ENCODE results near the gene TMEM91.
"Not testable (repeated sequence)": the region's sequence is repeated elsewhere in the genome, so short reads cannot be mapped to it uniquely, and the experiment has no call there.

TMEM91 gene

GRCh38 chr19:41381536-41381935 lies 5.2 kb downstream of the TMEM91 start:
- not testable (repeated sequence) for DNase-seq

DNA sequence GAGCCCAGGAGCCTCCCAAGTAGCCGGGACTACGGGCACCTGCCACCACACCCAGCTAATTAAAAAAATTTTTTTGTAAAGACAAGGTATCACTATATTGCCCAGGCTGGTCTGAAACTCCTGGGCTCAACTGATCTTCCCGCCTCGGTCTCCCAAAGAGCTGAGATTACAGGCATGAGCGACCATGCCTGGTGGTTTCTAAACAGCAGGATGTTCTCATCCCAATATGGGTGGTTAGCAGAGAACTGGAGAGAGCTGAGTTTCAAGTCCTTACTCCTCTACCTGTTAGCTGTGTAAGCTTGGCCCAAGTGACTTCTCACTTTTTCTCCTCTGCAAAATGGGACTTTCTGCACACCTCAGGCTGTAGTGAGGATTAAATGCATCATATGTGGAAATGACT lies 8.0 kb downstream of the TMEM91 start:
- DNase-seq = no peak

DNA sequence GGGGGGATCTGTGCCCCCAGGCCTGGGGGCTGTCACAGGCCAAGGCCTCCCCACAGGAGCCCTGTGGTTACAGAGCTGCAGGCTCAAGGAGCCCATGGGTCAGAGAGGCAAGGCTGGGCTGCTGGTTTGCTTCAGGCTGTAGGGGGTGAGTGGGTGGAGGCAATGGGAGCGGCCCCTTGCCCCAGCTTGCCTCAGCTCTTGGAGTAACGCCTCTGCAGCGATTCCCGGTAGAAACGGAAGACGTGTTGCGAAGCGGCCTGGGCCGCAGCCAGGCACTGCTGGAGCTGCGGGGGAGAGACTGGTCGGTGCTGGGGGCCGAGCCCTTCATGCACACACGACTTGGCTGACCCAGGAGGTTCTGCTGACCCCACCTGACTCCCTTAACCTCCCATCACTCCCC lies 10.1 kb downstream of the TMEM91 start:
- no peak for DNase-seq

DNA sequence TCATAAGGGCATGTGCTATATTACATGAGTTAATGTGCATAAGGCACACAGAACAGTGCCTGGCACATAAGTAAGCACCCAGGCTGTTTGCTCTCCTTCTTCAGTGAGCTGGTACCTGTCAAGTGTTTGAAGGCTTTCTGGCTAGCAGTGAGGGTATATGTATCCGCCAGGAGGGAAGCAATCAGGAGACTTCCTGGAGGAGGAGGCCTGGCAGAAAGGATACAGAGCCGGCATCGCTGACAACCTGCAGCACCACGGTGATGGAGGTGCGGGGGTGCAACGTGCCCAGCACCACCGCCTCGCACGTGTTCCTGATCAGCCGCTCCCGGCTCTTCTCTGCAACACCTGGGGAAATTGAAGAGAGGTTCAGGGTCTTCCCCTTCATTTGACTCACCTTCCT lies 15.3 kb downstream of the TMEM91 start:
- DNase-seq = no peak

DNA sequence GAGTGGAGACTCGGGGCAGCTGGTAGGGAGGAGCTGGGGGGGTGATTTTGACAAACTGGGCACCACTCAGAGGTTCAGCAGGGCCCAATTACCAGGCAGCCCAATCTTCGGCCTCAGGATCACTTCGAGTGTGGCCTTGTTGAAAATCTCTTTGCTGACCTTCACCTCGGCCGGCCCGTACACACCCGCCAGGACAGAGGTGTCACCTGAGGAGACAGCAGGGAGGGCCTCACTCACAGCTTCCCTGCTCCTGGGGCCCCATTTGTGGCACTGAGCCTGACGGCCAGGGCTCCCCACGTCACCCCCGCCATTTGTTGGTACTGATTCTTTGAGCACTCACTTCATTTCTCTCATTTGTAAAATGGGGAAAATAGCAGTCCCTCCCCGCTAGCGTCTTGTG lies 16.4 kb downstream of the TMEM91 start:
- DNase-seq = no peak

- DNase-seq = no peak
These were observed 19.0 kb downstream of the TMEM91 start for GRCh38 chr19:41395355-41395754.

DNA sequence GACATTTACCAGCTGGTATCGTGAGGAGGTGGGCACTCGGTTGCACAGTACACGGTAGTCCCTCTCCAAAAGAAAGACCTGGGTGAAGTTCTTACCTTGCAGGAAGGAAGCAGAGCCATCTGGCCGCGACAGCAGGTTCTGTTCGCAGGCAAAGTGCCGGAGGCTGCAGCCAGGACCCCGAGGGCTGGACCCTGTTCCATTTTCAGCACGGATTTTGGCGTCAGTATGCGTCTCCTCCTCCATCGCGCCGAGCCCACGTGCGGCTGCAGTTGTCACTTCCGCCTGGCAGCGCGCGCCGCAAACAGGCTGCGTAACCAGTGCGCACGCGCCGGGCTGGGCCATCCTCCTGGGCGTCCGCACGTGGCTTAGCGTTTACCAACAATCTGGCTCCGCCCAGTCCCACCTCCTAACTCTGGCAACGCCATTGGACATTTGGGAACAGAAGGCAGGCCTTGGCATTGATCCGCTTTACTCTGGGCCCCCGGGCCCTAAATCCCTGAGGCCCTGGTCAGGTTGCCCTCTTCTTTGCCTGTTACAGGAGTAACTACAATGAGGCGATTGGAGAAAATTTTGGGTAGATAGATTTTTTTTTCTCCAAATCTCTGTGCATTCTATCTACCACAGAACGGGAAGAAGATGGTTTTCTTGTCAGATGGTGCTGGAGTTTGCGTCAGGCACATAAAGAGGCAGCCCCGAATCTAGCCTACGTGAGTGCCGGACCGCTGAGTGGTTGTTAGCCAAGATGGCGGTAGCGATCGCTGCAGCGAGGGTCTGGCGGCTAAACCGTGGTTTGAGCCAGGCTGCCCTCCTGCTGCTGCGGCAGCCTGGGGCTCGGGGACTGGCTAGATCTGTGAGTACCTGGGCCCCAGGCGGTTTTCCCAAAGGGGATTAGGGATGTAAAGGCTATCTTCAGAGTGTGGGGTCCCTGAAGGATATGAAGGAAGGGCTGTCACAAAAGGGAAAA lies 21.0 kb downstream of the TMEM91 start, which contains the start of the genes BCKDHA and EXOSC5:
BCKDHA (plus strand) TSS at position 733 of the 964 bp plus-strand sequence; CDS start at position 743, 10 bp downstream.
EXOSC5 (minus strand) TSS at position 274 of the 964 bp plus-strand sequence; CDS start at position 243, 31 bp downstream.
- peak; percentile 100 for DNase-seq

DNA sequence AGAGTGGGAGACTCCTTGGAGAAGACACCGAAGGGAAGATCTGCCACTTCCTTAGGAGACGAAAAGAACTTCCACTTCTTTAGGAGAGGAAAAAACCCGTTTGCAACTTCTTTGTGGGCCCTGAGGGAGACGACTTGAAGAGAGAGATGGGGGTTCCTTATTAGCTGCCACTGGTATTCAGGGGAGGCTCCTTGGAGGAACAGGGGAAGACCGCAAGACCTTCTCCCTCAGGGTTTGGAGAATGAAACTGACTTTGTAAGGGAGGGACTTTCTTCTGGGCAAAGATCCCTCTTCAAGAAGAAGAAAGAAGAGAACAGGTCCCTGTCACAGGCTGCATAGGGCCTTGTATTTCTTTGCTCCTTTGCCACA lies 21.7 kb downstream of the TMEM91 start:
- DNase-seq = peak; percentile 4

DNA sequence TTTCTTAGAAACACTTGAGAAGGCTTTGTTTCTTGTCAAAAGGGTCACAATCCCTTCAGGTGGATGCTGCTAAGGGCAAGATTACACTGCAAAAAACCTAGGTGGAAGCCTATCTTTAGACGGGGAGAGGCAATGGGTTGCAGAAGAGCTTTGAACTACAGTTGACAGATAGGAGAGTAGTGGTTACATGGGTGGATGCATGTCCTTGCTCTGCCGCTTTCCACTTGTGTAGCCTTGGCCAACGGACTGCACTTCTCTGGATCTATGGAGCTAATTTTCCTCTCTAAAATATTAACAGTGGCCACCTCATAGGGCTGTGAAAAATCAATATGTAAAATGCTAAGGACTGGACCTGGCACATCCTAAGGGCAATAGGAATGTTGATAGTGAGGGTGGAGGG lies 22.3 kb downstream of the TMEM91 start:
- DNase-seq = no peak

- DNase-seq = no peak
These were observed 22.8 kb downstream of the TMEM91 start for GRCh38 chr19:41399091-41399490.

GRCh38 chr19:41399525-41399924 lies 23.2 kb downstream of the TMEM91 start:
- DNase-seq = no peak

GRCh38 chr19:41401483-41401882 lies 25.1 kb downstream of the TMEM91 start:
- no peak for DNase-seq

GRCh38 chr19:41402010-41402409 lies 25.7 kb downstream of the TMEM91 start:
- DNase-seq = no peak

GRCh38 chr19:41403181-41403970 lies 27.0 kb downstream of the TMEM91 start:
- DNase-seq = no peak

DNA sequence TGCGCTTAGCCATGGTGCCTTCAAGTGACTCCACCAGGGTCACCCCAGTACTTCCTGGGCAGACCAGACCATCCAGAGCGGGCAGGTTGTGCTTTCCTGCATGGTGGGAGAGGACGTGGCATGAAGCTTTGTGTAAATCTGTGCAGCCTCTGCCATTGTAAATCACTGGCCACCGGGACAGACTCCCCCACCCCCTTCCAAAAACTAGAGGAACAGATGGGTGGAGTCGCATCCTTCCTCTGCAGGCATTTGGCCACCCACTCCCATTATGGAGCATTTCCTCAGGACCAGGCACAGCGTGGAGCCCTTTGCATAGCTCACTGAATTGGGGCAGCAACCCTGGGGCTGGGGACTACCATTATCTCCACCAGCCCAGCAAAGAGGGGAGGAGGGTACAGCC lies 29.4 kb downstream of the TMEM91 start:
- no peak for DNase-seq

- DNase-seq = no peak
These were observed 30.9 kb downstream of the TMEM91 start for GRCh38 chr19:41407271-41407670.

DNA sequence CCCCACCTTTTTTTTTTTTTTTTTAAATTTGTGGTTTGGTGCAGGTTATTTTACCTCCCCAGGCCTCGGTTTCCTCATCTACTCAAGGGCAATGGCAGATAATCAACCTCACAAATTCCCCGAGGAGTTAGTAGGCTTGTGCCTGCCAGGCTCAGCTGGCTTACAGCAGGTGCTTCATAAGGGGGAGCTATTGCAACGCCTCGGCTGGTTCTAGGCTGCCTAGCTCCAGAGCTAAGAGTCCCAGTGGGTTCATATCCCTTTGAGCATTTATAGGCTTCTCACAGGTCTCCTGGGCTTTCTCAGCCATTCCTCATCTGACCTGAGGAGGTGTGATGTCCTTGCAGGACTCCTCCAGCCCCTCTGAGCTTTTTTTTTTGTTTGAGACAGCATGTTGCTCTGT lies 31.9 kb downstream of the TMEM91 start:
- DNase-seq = no peak

DNA sequence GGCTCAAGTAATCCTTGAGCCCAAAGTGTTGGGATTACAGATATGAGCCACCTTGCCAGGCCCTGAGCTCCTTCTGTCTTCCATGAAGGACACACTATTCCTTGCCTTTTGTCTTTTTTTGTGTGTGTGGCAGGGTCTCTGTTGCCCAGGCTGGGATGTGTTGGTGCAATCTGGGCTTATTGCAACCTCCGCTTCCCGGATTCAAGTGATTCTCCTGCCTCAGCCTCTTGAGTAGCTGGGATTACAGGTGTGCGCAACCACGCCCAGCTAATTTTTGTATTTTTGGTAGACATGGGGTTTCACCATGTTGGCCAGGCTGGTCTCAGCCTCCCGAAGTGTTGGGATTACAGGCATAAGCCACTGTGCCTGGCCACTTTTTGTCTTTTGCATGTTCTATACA lies 32.5 kb downstream of the TMEM91 start:
- not testable (repeated sequence) for DNase-seq

DNA sequence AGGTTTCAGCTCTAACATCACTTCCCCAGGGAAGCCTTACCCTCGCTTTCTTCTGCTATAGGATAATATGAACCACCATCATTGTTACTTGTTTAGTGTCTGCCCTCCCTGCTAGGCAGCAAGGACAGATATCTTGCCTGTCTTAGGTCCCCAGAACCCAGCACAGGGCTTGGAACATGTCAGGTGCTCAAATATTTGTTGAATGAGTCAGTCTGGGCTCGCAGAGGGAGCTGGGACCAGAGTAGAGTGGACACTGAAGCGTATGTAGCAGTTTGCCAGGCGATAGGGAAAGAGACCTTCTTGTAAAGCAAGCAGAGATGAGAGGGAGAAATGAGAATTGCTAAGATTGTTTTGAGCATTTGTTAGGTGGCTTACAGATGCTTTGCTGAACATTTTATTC lies 33.0 kb downstream of the TMEM91 start:
- DNase-seq = no peak

DNA sequence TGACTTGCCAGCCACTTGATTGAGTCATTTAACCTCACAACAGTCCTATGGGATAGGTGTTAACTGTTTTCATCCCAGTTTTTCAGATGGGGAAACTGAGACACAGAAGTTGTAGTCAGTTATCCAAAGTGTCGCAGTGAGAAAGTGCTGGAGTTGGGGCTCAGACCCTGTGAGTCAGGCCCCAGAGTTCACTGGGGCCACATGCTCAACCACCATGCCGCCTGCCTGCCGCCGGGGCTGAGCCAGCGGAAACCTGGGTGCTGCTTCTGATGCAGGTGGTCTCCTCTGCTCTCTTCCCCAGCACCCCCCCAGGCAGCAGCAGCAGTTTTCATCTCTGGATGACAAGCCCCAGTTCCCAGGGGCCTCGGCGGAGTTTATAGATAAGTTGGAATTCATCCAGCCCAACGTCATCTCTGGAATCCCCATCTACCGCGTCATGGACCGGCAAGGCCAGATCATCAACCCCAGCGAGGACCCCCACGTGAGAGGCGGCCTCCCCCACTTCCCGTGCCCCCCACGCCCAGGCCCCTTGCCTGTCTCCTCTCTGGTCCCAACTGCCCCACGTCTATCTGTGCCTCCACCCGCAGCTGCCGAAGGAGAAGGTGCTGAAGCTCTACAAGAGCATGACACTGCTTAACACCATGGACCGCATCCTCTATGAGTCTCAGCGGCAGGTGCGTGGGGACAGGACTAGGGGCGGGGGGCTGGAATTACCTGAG lies 34.2 kb downstream of the TMEM91 start:
- no peak for DNase-seq

DNA sequence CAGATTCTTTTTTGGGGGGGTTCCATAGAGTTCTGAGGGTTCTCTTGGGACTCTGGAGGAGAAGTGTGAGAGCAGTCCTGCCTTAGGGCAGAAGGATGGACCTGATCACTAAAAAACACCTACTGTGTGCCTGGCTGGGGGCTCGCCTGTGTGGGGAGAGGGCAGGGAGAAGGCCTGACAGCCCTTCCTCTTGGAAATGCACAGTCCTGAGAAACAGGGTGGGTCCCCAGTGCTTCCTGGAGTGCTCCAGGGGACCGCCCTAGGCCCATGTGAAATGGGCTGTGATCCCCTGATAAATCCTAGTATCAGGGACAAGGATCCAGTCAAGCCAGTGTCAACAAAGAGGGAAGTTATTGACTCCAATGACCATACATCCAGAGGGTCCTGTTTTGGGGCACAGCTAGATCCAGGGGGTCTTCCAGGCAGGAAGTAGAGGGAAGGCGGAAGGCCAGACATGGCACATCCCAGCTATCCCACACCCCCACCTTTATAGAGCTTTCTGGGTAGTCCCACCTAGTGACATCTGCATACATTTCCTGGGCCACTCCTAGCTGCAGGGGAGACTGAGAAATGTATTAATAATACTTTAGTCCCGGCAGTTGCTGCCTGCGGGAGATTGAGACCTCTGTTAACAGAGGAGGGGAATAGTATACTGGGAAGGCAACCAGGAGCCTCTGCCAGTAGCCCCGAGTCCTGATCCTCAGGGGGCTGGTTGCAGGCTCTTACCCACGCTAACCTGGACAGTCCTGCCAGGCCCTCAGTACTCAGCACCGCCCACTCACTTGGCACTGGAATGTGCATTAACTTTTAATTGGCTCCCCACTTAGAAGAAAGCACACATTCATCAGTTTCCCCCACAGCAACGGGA lies 35.0 kb downstream of the TMEM91 start:
- no peak for DNase-seq

- DNase-seq = no peak
These were observed 35.6 kb downstream of the TMEM91 start for GRCh38 chr19:41411968-41412265.
